Bronchial epithelial cell (primary cell): ENCODE data around the gene SLC4A2. TPM values are rescaled to one million over a fixed set of nuclear protein-coding genes. Genes with fewer than 3 reads are reported as not detected.
A peak's percentile ranks its signal among the peaks of the same experiment; 100 is the strongest.

Experiments used
- DNase-seq: peaks from one replicate; pipeline ENCODE4 v3.0.0-alpha.2; 2010; ENCODE audit warnings: low read depth
- FAIRE-seq: peaks from 2 replicates; lab custom pipeline; 2011; peaks lifted over from hg19 to GRCh38; lab: Jason Lieb, UNC
- H3K27me3 ChIP-seq: 2 replicates; pipeline ENCODE4 v1.5.1; 2011; ENCODE audit warnings: low read length; ENCODE audit not compliant: control insufficient read depth, insufficient read depth
- H3K36me3 ChIP-seq: 2 replicates; pipeline ENCODE4 v1.5.1; 2011; ENCODE audit warnings: low read length; ENCODE audit not compliant: control insufficient read depth, insufficient read depth
- H3K4me3 ChIP-seq: 2 replicates; pipeline ENCODE4 v1.5.1; 2011; ENCODE audit warnings: mild to moderate bottlenecking, low read depth, low read length, control low read depth
- CTCF ChIP-seq: IDR thresholded peaks from 2 replicates; pipeline ENCODE4 v1.5.1; 2011; ENCODE audit warnings: mild to moderate bottlenecking, moderate library complexity, low read length, control low read depth, inconsistent platforms; ENCODE audit not compliant: insufficient read depth, severe bottlenecking
- total RNA-seq: library from RNA; depleted of rRNA; stranded (reverse); fragments of >200 nt; gene quantifications from 2 replicates; pipeline ENCODE4 v1.2.1, GENCODE V29; 2014

SLC4A2 gene
- total RNA-seq, 1 donor from 2014 or later: 33.2 TPM

- FAIRE-seq (no peak), DNase-seq (no peak)
- peaks cover 6% of the 10 kb centered on the region for H3K36me3 ChIP-seq
- no peak for TF ChIP-seq CTCF
- no peaks in the 10 kb centered on the region for H3K27me3 ChIP-seq
- peak within 1 kb of the TSS; percentile 72 for H3K4me3 ChIP-seq
Observed at GRCh38 chr7:151083071-151083823, 23.9 kb downstream of the SLC4A2 start, which contains the start of gene TMUB1. Gene TMUB1 (minus strand): TSS chr7:151083493. CDS start chr7:151082563, 930 bp downstream.

GRCh38 chr7:151083824-151084160 is 24.4 kb downstream of the SLC4A2 start:
- TF ChIP-seq CTCF: no peak
- Histone ChIP-seq H3K4me3 (peak overlapping the region; percentile 72), H3K36me3 (peaks cover 5% of the 10 kb centered on the region), H3K27me3 (no peaks in the 10 kb centered on the region)
- DNase-seq (no peak), FAIRE-seq (no peak)

DNA sequence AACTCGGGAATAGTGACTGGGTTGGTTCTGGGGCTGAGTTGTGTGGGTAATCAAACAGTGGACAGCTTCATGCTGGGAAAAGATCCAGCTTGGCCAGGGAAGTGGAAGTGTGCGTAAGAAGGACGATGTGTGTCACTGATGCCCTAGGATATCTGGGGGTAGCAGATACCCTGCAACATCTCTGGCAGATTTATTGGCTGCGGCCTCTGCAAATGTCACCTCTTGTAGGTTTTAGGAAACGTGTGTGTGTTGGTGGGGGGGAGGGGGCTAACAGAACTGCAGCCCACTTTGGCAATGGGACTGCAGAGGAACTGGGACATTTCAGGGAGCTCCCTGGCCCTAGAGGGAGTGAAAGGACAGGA is 25.9 kb downstream of the SLC4A2 start:
- no peak for DNase-seq
- H3K4me3 ChIP-seq: no peak overlapping the region

GRCh38 chr7:151085691-151086620 is 26.6 kb downstream of the SLC4A2 start, which contains the start of gene AGAP3:
Gene AGAP3 (plus strand): TSS chr7:151086475. CDS start chr7:151086742, 267 bp downstream.
- TF ChIP-seq CTCF: no peak
- Histone ChIP-seq H3K4me3 (peak within 1 kb of the TSS; percentile 74), H3K36me3 (peaks cover 2% of the 10 kb centered on the region), H3K27me3 (no peaks in the 10 kb centered on the region)
- peak; percentile 34 for DNase-seq
- no peak for FAIRE-seq

More for the DNA sequence above, 25.9 kb downstream of the SLC4A2 start:
- H3K36me3 ChIP-seq: peaks cover 2% of the 10 kb centered on the region
- H3K27me3 ChIP-seq: no peaks in the 10 kb centered on the region
- TF ChIP-seq CTCF: no peak
- no peak for FAIRE-seq

- no peak for TF ChIP-seq CTCF
- DNase-seq: no peak
- Histone ChIP-seq H3K27me3 (no peaks in the 10 kb centered on the region), H3K4me3 (peak overlapping the region; percentile 74), H3K36me3 (no peaks in the 10 kb centered on the region)
- no peak for FAIRE-seq
Observed at GRCh38 chr7:151086802-151087244, 27.4 kb downstream of the SLC4A2 start.
